Activated CD4-positive, alpha-beta memory T cell treated with anti-CD3 and anti-CD28 coated beads, Interleukin-2, amount 10 ng/mL, durations not matched to agents 7 days and 5 days (primary cell): Measurements from ENCODE around the gene ALOX5. TPM values are rescaled to one million over a fixed set of nuclear protein-coding genes. Genes with fewer than 3 reads are reported as not detected.
"Not testable (repeated sequence)": the region's sequence is repeated elsewhere in the genome, so short reads cannot be mapped to it uniquely, and the experiment has no call there.

Experiments used
- CTCF ChIA-PET: fragments of 350-600 bp; sonication (Branson Sonifier 250); formaldehyde crosslinking; loops from one replicate; lab custom pipeline; 2021; ENCODE audit warnings: antibody characterized with exemption, inconsistent platforms; lab: Charles Lee
- POLR2A ChIA-PET: fragments of 350-600 bp; sonication (Branson Sonifier 250); formaldehyde crosslinking; loops from one replicate; lab custom pipeline; 2021; ENCODE audit warnings: antibody characterized with exemption; lab: Charles Lee
- DNase-seq: peaks from one replicate; pipeline ENCODE4 v3.0.0-alpha.2; 2020
- H3K27ac Mint-ChIP-seq: one replicate; pipeline ENCODE4 v1.8.0; 2021; ENCODE audit warnings: mild to moderate bottlenecking, mixed read lengths
- H3K27me3 Mint-ChIP-seq: one replicate; pipeline ENCODE4 v1.8.0; 2021; ENCODE audit warnings: mixed read lengths
- H3K36me3 Mint-ChIP-seq: one replicate; pipeline ENCODE4 v1.8.0; 2021; ENCODE audit warnings: low read depth, mixed read lengths
- H3K4me1 Mint-ChIP-seq: one replicate; pipeline ENCODE4 v1.8.0; 2021; ENCODE audit warnings: mixed read lengths
- H3K4me3 Mint-ChIP-seq: one replicate; pipeline ENCODE4 v1.8.0; 2021; ENCODE audit warnings: mild to moderate bottlenecking, mixed read lengths
- H3K9me3 Mint-ChIP-seq: one replicate; pipeline ENCODE4 v1.8.0; 2021; ENCODE audit warnings: mixed read lengths
- total RNA-seq, 2 experiments: library from RNA; stranded (reverse); gene quantifications; one replicate each; pipeline ENCODE4 v1.2.3, GENCODE V29; 2021

ALOX5 gene
- total RNA-seq, 2 experiments from 2014 or later, result 6.8 to 7.5 TPM

DNA sequence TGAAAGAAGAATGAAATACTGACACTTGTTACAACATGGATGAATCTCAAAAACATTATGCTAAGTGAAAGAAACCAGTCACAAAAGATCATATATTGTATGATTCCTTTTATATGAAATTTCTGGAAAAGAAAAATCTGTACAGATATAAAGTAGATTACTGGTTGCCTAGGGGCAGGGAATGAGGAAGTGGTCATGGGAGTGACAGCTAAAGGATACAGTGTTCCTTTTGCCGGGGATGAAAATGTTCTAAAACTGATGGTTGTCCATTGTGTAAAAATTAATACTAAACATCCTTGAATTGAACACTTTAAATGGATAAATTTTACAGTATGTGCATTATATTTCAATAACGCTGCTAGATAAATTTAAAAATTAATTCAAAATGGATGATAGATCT lies 25.1 kb downstream of the ALOX5 start:
- ChIA-PET CTCF (no interaction called here), POLR2A (no interaction called here)
- H3K36me3 Mint-ChIP-seq, result peaks cover 16% of the 10 kb centered on the region
- H3K4me3 Mint-ChIP-seq, result no peak overlapping the region
- H3K27ac Mint-ChIP-seq, result no peak overlapping the region
- H3K9me3 Mint-ChIP-seq, result peaks cover 9% of the 10 kb centered on the region
- H3K4me1 Mint-ChIP-seq, result peaks cover 3% of the 10 kb centered on the region
- no peak for DNase-seq
- peaks cover 36% of the 10 kb centered on the region for H3K27me3 Mint-ChIP-seq

DNA sequence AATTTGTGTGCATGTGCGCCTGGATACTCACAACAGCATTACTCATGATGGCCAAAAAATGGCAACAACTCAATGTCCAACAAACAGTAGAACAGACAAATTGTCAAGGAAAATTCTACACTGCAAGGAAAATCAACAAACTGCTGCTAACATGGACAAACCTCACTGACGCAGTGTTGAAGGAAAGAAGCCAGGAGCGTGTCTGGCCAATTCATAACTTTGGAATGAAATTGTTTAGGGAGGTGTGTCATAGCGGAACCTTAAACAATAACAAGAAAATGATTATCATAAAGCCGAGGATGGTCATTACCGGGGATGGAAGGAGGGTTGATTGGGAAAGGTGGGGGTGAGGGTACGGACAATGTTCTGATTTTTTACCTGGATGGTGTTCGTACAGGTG lies 29.1 kb downstream of the ALOX5 start:
- H3K27me3 Mint-ChIP-seq, result peaks cover 45% of the 10 kb centered on the region

DNA sequence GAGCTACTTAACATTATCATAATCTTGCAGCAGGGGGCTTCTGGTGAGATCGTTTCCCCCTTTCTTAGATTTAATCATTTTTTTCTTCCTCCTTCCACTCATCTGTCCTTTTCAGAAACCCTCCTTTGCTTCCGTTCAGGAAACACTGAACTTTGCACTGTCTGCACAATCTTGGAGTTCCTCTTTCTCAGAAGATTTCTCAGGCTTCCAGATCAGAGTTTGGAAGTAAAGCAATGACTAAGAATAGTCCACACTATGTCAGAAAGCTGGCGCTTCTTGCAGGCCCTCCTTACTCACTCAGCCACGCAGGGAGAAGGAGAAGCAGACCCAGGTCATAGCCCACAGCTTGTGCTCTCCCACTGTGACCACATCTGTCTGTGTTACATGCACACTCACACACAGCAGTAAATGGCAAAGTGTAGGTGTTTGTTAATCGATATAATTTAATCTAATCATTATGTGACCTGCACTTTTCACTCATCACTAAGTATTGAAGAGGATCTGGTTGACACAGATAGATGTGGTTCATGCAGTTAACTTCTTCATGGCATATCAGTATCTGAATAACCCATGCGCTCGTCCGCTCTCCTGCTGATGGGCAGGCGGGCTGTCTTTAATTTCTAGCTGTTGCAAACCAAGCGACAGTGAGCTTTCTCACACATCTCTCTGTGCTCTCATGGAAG lies 30.2 kb downstream of the ALOX5 start:
- no peak overlapping the region for H3K27ac Mint-ChIP-seq
- no peak overlapping the region for H3K4me3 Mint-ChIP-seq
- H3K27me3 Mint-ChIP-seq, result peaks cover 53% of the 10 kb centered on the region
- H3K4me1 Mint-ChIP-seq, result peaks cover 4% of the 10 kb centered on the region
- CTCF ChIA-PET, result no interaction called here
- H3K36me3 Mint-ChIP-seq, result no peaks in the 10 kb centered on the region
- no peak for DNase-seq
- POLR2A ChIA-PET, result no interaction called here
- no peaks in the 10 kb centered on the region for H3K9me3 Mint-ChIP-seq

More for the DNA sequence above, 29.1 kb downstream of the ALOX5 start:
- no peaks in the 10 kb centered on the region for H3K9me3 Mint-ChIP-seq
- ChIA-PET CTCF (no interaction called here), POLR2A (no interaction called here)
- no peak overlapping the region for H3K27ac Mint-ChIP-seq
- peaks cover 4% of the 10 kb centered on the region for H3K4me1 Mint-ChIP-seq
- peaks cover 2% of the 10 kb centered on the region for H3K36me3 Mint-ChIP-seq
- H3K4me3 Mint-ChIP-seq, result no peak overlapping the region
- no peak for DNase-seq

DNA sequence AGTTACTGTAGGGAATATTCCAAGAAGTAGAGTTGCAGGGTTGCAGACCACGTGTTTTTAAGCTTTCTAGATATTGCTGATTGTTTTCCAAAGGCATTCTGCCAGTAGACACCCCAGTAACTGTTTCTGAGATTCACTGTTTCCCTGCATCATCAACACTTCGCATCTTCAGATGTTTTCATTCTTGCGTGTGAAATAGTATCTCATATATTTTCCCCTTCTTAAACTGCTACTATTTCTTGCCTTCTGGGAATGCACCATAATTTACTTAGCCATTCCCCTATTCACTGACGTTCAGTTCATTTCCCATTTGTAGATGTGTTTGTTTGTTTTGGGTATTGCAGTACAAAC lies 30.7 kb downstream of the ALOX5 start:
- Mint-ChIP-seq H3K4me1 (peaks cover 4% of the 10 kb centered on the region), H3K4me3 (no peak overlapping the region), H3K27ac (no peak overlapping the region), H3K27me3 (peaks cover 52% of the 10 kb centered on the region), H3K9me3 (no peaks in the 10 kb centered on the region), H3K36me3 (no peaks in the 10 kb centered on the region)
- no peak for DNase-seq
- ChIA-PET POLR2A (no interaction called here), CTCF (no interaction called here)

DNA sequence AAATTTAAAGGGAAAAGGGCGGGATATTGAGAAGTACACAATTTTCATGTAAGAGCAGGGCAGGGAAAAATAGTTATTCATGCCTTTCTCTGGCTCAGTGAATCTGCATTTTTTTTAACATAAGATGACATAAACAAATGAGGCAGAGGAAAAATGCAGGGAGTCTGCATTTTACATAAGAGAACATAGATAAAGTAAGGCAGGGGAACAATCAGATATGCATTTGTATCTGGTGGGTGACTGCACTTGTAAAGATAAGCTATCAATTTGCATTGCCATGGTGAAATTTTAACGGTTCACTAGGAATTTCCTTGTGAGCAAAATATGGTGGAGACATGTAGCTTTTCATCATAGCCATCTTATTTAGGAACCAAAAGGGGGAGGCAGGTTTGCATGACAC lies 33.5 kb downstream of the ALOX5 start:
- CTCF ChIA-PET, result no interaction called here
- POLR2A ChIA-PET, result interaction anchor here (1.8 kb wide), 1 partner anchor 11 kb away, joined by 9 read pairs; no protein-coding TSS in a partner anchor
- H3K27me3 Mint-ChIP-seq, result peaks cover 50% of the 10 kb centered on the region
- no peak for DNase-seq
- no peak overlapping the region for H3K27ac Mint-ChIP-seq
- H3K36me3 Mint-ChIP-seq, result no peaks in the 10 kb centered on the region
- H3K4me3 Mint-ChIP-seq, result no peak overlapping the region
- no peaks in the 10 kb centered on the region for H3K9me3 Mint-ChIP-seq
- peaks cover 14% of the 10 kb centered on the region for H3K4me1 Mint-ChIP-seq

DNA sequence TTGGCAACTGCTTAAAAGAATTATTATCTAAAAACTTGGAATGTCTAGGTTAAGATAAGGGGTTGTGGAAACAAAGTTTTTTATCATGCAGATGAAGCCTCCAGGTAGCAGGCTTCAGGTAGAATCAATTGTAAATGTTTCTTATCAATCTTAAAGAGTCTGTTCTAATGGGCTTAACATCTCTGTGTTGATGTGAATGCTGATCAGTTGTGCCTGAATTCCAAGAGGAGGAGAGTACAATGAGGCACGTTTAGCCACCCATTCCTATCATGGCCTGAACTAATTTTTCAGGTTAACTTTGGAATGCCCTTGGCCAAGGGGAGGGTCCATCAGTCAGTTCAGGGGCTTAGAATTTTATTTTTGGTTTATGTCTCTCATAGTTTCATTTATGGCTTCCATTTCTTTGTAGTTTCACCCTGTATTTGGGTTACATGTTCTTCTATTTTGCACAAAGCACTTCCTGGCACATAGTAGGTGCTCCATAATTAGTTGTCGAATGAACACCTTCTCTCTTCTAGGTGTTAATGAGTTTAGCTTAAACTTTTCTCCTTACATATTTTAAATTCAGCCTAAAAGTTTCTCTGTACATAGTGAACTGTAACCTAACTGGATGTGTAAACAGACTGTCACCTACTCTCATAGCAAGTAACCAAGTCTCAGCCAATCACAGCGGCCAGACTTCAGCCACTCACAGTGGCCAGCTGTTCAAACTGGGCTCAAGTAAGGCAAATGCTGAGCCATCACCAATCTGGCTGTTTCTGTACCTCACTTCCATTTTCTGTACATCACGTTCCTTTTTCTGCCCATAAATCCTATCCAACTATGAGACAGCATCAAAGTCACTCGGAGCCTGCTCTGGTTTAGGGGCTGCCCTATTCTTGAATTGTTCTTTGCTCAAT lies 34.7 kb downstream of the ALOX5 start:
- no peaks in the 10 kb centered on the region for H3K9me3 Mint-ChIP-seq
- H3K4me1 Mint-ChIP-seq, result peaks cover 14% of the 10 kb centered on the region
- peaks cover 6% of the 10 kb centered on the region for H3K36me3 Mint-ChIP-seq
- POLR2A ChIA-PET, result interaction anchor here (1.8 kb wide), 1 partner anchor 10 kb away, joined by 9 read pairs; no protein-coding TSS in a partner anchor
- DNase-seq, result no peak
- H3K27me3 Mint-ChIP-seq, result peaks cover 41% of the 10 kb centered on the region
- CTCF ChIA-PET, result interaction anchor here (1.2 kb wide), 1 partner anchor 10 kb away, joined by 3 read pairs; no protein-coding TSS in a partner anchor
- H3K4me3 Mint-ChIP-seq, result no peak overlapping the region
- no peak overlapping the region for H3K27ac Mint-ChIP-seq

DNA sequence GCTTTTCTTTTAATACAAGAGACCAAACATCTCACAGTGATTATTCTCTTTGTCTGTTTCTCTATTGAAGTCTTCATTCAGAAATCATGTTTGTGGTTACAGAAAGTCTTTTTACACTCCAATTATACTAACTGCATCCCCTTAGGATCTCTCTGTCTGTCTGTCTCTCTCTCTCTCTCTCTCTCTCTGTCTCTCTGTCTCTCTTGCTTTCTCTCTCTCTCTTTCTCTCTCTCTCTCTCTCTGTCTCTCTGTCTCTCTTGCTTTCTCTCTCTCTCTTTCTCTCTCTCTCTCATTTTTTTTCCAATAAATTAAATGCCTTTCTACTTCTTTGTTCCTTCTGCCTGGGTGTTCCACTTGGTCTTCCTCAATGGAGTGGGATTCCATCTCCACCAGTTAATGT lies 35.3 kb downstream of the ALOX5 start:
- H3K27ac Mint-ChIP-seq, POLR2A ChIA-PET: not testable (repeated sequence)

DNA sequence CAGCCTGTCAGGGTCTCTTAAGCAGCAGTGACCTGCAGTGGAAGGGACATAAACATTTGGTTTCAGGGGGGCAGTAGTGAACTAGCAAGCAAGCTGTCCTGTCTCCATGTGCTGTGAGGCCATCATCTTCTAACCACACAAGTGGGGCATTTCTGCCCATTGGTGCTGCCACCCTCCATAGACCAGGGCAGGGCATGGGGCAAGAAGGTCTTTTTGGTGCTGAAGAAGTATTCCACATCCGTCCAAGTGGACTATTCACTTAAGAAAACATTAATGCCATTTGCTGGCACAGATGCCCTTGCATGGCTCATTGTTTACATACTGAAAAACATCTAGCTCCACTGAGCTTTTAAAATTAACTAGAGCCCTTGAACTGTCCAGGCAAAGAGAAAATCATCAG lies 35.8 kb downstream of the ALOX5 start:
- Mint-ChIP-seq H3K4me3 (no peak overlapping the region), H3K9me3 (peaks cover 2% of the 10 kb centered on the region), H3K4me1 (peaks cover 10% of the 10 kb centered on the region), H3K27ac (no peak overlapping the region), H3K27me3 (peaks cover 39% of the 10 kb centered on the region), H3K36me3 (peaks cover 10% of the 10 kb centered on the region)
- POLR2A ChIA-PET, result no interaction called here
- DNase-seq, result no peak
- CTCF ChIA-PET, result no interaction called here

More for the DNA sequence above, 35.3 kb downstream of the ALOX5 start:
- Mint-ChIP-seq H3K27me3 (peaks cover 39% of the 10 kb centered on the region), H3K4me1 (peaks cover 10% of the 10 kb centered on the region)
- not testable (repeated sequence) for DNase-seq, H3K4me3 Mint-ChIP-seq, H3K36me3 Mint-ChIP-seq, H3K9me3 Mint-ChIP-seq
- CTCF ChIA-PET, result interaction anchor here (1.2 kb wide), 1 partner anchor 10 kb away, joined by 3 read pairs; no protein-coding TSS in a partner anchor

DNA sequence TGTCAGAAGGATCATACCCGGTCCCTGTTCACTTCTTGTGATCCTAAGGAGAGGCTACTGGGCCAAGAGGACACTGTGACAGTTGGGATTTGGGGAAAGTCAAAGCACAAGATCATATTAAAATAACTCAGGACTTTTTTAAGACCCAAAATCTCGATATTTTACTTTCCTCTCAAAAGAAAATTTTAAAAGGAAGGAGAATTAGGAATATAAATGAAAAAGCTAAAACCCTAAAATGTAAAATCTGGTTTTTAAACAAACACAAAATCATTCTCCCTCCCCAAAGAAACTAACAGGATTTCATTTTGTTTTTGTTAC lies 36.4 kb downstream of the ALOX5 start:
- CTCF ChIA-PET, result no interaction called here
- Mint-ChIP-seq H3K27me3 (peaks cover 37% of the 10 kb centered on the region), H3K27ac (no peak overlapping the region), H3K4me3 (no peak overlapping the region), H3K4me1 (peaks cover 10% of the 10 kb centered on the region), H3K36me3 (peaks cover 12% of the 10 kb centered on the region), H3K9me3 (peaks cover 2% of the 10 kb centered on the region)
- DNase-seq, result no peak
- POLR2A ChIA-PET, result no interaction called here

DNA sequence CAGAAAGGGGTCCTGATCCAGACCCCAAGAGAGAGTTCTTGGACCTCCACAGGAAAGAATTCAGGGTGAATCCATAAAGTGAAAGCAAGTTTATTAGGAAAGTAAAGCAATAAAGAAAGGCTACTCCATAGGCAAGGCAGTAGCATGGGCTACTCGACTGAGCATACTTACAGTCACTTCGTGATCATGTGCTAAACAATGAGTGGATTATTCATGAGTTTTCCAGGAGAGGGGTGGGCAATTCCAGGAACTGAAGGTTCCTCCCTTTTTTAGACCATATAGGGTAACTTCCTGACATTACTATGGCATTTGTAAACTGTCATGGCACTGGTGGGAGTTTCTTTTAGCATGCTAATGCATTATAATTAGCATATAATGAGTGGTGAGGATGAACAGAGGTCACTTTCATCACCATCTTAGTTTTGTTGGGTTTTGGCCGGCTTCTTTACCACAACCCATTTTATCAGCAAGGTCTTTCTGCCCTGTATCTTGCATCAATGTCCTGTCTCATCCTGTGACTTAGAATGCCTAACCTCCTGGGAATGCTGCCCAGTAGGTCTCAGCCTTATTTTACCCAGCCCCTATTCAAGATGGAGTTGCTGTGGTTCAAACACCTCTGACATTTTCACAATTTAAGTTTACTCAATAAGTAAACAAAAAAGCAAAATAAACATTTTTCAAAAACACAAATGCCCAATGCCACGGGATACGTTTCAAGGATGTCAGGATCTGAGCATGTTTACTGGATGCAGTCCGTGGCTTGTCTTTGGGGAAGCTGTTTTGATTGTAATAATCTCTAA lies 37.0 kb downstream of the ALOX5 start:
- CTCF ChIA-PET, result no interaction called here
- H3K4me1 Mint-ChIP-seq, result peaks cover 10% of the 10 kb centered on the region
- H3K9me3 Mint-ChIP-seq, result peaks cover 2% of the 10 kb centered on the region
- no peak overlapping the region for H3K27ac Mint-ChIP-seq
- POLR2A ChIA-PET, result no interaction called here
- H3K4me3 Mint-ChIP-seq, result no peak overlapping the region
- DNase-seq, result no peak
- peaks cover 12% of the 10 kb centered on the region for H3K36me3 Mint-ChIP-seq
- peaks cover 35% of the 10 kb centered on the region for H3K27me3 Mint-ChIP-seq

DNA sequence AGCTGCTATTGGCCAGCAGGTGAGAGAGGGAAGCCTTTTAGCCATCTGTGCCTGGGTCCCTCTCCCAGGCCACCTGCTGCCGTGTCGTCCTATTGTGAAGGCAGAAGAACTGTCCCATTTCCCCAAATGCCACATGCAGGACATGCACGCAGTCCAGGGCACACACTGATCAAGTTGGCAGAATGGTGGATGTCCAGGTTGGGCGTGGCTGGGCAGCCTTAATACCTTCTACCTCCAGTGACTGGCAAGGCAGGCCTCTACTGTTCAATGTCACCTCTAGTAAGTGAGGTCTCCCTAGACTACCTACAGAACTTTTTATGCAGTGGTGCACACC lies 37.6 kb downstream of the ALOX5 start:
- Mint-ChIP-seq H3K27ac (no peak overlapping the region), H3K4me3 (no peak overlapping the region), H3K27me3 (peaks cover 31% of the 10 kb centered on the region), H3K36me3 (peaks cover 15% of the 10 kb centered on the region), H3K9me3 (peaks cover 2% of the 10 kb centered on the region), H3K4me1 (peaks cover 13% of the 10 kb centered on the region)
- CTCF ChIA-PET, result no interaction called here
- no peak for DNase-seq
- POLR2A ChIA-PET, result no interaction called here

DNA sequence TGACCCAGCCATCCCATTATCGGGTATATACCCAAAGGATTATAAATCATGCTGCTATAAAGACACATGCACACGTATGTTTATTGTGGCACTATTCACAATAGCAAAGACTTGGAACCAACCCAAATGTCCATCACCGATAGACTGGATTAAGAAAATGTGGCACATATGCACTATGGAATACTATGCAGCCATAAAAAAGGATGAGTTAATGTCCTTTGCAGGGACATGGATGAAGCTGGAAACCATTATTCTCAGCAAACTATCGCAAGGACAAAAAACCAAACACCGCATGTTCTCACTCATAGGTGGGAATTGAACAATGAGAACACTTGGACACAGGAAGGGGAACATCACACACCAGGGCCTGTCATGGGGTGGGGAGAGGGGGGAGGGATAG lies 41.0 kb downstream of the ALOX5 start:
- H3K9me3 Mint-ChIP-seq, POLR2A ChIA-PET, H3K27ac Mint-ChIP-seq, DNase-seq, CTCF ChIA-PET, H3K4me3 Mint-ChIP-seq, H3K27me3 Mint-ChIP-seq: not testable (repeated sequence)
- H3K4me1 Mint-ChIP-seq, result peaks cover 45% of the 10 kb centered on the region
- H3K36me3 Mint-ChIP-seq, result peaks cover 33% of the 10 kb centered on the region

DNA sequence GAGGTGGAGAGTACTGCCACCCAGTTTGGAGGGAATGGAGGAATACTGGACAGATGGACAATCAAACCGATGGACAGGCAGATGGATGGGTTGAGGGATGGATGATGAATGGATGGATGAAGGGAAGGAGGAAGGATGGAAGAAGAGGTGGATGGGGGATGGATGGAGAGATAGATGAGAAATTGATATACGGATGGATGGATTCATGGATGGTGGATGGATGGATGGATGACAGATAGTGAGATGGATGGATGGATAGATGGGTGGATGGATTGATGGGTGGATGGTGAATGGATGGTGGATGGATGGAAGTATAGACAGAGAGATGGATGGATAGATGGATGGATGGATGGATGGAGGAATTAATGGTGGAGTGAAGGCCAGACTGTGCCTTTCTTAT lies 42.6 kb downstream of the ALOX5 start:
- Mint-ChIP-seq H3K9me3 (peaks cover 2% of the 10 kb centered on the region), H3K4me3 (no peak overlapping the region), H3K4me1 (peaks cover 50% of the 10 kb centered on the region), H3K27ac (no peak overlapping the region), H3K36me3 (peaks cover 35% of the 10 kb centered on the region), H3K27me3 (peaks cover 3% of the 10 kb centered on the region)
- CTCF ChIA-PET, result no interaction called here
- POLR2A ChIA-PET, result no interaction called here
- no peak for DNase-seq
